Sigmoid colon (tissue), 3 donors: ENCODE data around the gene PROSER2.

Experiments used
- CTCF ChIP-seq, 4 experiments: fragments of 450-650 bp in 3 of 4; fragments of 200-600 bp in 1 of 4; IDR thresholded peaks; one replicate each; pipeline ENCODE4 v1.5.1; 2016 to 2019; ENCODE audit warnings: antibody characterized with exemption in 4 of 4, mild to moderate bottlenecking in 3 of 4, moderate library complexity in 2 of 4
- POLR2A ChIP-seq, 2 donors: fragments of 450-650 bp; IDR thresholded peaks; one replicate each; pipeline ENCODE4 v1.6.1; 2016; ENCODE audit warnings: antibody characterized with exemption in 2 of 2, mild to moderate bottlenecking in 2 of 2, moderate library complexity in 2 of 2

- no peak for TF ChIP-seq CTCF (IDR thresholded peaks at IDR 0.05)
- TF ChIP-seq POLR2A (IDR thresholded peaks at IDR 0.05) = no peak
Measured at GRCh38 chr10:11902646-11903045, 79.5 kb downstream of the PROSER2 start.
